Fibroblast of peridontal ligament (primary cell): ENCODE measurements around the gene TLE1.
"Not testable (repeated sequence)": the region's sequence is repeated elsewhere in the genome, so short reads cannot be mapped to it uniquely, and the experiment has no call there.

Experiments used
- DNase-seq: peaks from one replicate; pipeline ENCODE4 v3.0.0-alpha.2; 2010; ENCODE audit errors: extremely low read depth

TLE1 gene

DNA sequence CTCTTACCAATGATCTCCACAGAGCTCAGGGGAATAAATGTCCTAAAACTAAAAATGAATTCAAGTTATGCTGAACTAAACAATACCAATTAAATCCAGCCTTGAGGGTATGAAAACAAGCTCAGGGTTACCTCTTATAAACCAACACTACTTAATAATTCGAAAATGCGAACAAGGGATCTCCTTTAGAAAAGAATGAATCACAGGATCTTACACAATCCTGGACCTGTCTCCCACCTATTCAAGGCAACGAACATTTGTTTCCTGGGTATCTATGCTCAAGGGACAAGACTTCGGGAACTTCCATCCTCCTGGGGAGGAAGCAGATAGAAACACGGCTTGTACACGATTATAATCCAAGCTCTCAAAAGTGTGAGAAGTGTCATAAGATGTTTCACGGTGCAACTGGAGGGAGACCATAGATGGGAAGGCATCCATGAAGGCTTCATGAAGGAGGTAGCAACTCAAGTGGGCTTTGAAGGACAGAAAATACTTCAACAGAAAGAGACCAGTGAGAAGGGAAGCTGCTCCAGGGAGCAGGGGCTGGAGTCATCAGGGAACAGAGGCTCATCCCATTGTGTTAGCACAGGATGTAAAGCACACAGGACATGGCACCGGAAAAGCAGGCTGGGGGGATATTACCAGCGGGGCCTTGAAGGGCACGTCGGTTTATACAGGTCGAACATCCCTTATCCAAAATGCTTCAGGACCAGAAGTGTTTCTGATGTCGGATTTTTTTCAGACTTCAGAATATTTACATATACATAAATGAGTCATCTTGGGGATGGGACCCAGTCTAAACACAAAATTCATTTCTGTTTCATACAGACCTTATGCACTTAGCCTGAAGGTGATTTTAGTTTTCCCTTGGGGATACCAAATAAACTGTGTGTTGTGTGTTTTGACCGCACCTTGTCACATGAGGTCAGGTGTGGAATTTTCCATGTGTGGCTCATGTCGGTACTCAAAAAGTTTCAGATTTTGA is 87.4 kb downstream of the TLE1 start:
- DNase-seq = no peak

DNA sequence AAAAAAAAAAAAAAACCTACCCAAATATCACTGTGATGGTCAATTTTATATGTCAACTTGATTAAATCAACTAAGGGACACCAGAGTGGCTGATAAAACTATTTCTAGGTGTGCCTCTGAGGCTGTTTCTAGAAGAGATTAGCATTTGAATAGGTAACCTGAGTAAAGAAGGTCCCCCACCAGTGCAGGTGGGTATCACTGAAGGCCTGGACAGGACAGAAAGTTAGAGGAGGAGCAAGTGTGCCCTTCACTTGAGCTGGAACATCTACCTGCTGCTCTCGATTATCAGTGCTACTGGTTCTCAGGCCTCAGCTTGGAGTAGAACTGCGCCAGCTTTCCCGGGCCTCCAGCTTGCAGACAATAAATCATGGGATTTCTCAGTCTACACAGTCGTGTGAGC is 88.7 kb downstream of the TLE1 start:
- no peak for DNase-seq

DNA sequence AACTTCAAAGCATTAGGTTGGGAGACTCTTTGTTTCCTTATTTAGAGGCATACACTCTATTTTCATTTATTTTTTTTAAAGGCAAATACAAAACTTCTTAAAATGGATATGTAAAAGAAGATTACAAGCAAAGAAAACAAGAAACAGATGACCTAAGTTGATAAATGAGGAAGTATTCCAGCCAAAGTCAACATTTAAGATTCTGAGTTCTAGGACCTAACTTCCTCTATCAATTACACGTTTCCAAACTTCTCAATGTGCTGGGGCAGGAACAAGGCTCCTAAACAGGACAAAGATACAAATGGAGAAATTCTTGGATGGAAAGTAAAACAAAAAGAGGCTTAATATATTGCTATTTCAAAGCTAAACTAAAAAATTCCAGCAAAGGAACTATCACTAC is 89.5 kb downstream of the TLE1 start:
- DNase-seq = peak; percentile 64

DNA sequence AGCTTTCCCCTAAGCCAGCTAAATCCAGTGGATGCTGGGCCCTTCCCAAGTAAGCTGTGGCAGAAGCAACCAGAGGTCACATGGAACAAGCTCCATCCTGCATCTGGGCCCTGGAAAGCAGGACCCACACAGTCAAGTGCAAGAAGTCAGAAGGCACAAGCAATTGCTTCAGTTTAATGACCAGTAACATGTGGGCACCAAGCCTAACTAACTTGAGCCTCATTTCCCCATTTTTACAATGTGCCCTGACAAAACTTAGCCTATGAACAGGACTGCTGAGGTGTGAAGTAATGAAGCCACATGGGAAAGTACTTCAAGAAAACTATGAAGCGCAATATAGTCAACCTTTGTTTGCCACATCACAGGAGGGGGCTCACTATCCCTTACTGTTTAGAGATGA is 90.5 kb downstream of the TLE1 start:
- DNase-seq = no peak

DNA sequence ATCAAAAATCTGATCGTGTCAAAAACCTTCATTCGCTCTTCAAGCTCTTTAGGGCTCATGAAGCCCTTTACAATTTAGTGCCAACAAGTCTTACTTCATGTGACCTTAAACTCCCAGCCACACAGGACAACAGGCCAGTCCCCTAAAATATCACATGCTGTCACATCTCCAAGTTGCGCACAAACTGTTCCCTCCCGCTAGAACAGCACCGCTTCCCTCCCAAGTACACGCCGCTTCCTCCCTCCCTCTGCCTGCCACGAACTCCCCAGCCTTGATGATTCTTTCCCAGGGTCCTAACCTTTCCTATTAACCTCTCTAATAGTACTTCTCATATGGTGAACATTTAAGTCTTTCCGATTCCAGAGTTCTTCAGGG is 91.2 kb downstream of the TLE1 start:
- no peak for DNase-seq

DNA sequence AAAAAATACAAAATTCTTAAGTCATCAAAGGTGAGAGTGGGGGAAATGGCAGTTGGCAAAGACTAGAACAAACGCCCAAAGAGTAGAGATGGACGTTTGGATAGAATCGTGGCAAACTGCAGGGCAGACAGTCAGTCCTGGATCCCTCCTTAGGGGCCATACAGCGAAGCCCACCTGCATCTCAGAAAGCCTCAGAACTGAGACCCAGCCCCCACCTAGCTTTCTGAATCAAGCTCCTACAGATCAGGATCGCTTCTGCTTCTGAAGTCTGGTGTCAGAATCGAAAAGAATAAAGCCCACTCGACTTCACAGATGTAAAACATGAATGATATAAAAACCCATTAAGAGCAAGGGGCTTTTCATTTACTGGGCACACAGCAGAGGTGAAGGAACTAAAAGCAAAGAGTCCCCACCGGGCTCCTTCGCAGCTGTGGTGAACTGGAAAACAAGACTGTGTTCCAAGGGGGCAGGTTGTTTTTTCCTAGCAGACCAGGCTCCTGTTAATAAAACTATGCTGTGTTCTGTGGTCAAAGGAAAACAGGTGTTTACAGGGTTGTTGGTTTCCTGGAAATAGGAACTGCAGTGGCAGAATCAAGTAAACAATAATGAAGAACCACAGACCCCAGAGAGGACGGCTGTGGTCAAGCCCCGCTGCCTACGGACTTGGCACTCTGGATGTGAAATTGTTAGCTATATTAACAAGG is 91.8 kb downstream of the TLE1 start:
- no peak for DNase-seq

DNA sequence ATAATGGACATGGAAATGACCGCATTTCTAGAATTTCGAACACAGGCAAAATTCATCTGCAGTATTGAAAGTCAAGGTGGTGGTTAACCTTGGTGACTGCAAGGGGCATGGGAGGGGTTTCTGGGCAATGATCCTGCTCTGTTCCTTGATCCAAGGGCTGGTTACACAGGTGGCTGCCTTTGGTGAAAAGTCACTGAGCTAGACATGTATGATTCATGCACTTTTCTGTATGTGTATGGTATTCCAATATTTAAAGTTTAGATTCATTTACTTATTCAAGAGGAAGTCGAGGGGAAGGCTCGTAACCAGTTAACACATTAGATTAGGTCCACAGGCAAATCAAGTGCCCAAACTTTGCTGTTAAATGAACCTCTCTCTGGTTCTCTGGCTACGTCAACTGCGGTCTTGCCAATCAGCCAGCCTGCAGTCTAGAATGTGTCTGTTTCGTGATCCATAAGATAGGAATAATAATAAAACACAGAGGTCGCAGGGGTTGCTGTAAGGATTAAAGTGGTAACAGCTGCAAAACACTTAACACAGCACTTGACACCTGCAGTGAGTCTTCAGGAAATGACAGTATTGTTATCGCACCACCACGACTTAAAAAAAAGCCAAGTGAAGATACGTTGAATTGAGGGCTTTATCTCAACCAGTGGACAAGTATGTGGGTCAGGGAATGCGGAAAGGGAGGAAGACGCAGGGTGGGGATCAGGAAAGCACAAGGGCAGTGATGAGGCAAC is 92.5 kb downstream of the TLE1 start:
- no peak for DNase-seq

DNA sequence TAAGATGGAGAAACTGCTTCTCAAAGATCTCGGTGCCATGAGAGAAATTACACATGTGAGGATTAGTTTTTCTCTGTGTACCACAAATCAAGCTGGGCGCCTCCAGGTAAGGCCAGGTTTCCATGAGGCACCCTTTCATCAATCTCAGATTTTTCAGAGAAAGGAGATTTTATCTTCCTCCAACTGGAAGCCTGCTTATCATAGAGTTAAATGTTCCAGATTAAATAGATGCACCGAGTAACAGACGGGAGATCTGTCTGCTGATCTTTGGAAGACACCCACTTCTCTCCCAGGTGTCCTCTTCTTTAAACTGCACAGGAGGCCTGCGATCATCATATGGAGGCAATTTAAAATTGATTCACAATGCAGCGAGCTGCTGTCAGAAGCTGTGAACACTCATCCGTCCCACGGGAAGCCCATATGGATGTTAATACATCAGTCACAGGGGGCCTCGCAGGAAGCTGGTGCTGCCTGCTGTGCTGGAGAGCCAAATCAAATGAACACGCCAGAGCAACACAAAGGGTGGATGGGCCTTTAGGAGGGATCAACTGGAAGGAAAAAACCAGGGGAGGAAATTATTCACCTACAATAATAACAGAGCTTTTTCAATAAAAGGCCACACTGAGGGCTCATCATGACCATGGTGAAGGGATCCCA is 93.3 kb downstream of the TLE1 start:
- peak; percentile 40 for DNase-seq

DNA sequence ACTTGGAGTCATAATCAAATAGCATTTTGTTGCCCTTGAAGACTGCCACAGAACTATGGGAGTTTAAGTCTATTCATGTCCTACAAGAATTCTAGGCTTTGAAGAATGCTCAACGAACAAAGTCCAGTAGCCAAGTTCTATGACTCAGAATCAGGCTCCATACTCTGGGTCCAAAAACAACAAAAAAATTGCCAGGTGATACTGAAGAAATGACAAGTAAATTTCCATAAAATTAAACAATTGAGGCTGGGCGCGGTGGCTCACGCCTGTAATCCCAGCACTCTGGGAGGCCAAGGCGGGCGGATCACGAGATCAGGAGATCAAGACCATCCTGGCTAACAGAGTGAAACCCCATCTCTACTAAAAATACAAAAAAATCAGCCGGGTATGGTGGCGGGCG is 94.1 kb downstream of the TLE1 start:
- DNase-seq = not testable (repeated sequence)

DNA sequence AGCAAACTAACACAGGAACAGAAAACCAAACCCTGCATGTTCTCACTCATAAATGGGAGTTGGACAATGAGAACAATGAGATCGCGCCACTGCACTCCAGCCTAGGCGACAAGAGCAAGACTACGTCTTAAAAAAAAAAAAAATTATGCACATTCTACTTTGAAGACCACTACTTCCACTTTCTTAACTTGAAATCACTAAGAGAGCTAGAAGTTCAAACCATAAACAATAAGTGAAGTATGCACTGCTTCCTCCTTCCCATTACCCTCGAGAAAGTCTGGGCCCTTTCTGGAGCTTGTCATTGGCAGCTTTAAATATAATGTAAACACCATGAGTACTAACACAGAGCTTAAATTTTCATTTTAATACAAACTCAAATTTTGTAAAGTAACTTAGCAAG is 94.9 kb downstream of the TLE1 start:
- DNase-seq = no peak

DNA sequence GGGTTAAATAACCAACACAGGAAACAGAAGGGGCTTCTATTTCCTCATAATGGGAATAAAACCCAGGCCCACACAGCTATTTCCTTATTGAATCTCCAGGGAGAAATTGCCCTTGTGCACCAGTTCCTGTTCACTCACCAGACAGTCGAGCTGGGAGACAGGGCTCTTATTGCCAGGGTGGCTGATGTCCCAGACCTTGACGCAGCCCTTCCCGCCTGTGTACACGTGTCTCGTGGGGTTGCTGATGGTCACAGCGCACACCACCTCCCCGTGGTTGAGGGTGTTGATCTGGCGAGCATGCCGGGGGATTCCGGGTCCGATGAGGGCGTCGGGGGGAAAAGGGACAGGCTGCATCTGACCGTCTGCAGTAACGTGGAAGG is 96.5 kb downstream of the TLE1 start:
- DNase-seq = no peak

DNA sequence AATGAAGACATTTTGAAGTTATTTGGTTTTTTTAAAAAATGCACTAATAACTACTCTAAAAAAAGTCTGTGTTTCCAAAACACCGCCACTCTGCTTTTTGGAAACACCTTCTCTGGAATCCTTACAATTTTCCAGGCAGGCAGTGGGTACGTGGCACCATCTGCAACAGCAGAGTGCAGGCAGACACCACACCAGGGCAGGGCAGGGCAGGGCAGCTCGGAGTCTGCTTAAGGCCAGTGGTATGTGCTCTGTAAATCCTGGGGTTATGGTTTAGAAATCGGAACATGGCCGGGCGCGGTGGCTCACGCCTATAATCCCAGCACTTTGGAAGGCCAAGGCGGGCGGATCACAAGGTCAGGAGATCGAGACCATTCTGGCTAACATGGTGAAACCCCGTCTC is 97.6 kb downstream of the TLE1 start:
- DNase-seq = no peak

DNA sequence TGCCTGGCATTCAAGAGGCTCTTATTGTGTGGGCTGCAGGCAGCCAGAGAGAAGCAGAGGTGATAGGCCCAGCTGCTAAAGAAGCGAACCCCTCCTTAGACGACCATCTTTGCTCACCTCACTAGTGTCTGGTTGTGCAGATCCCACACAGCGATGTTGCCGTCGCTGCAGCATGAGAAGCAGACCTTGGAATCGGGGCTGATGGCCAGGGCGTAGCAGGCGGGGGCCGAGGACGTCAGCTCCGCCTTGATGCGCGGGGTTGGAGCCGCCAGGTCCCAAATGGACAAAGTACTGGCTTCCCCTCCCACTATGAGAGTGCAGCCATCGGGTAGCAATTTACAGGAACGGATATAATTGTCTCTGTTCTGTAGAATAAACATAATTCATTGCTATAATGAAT is 98.7 kb downstream of the TLE1 start:
- DNase-seq = no peak

DNA sequence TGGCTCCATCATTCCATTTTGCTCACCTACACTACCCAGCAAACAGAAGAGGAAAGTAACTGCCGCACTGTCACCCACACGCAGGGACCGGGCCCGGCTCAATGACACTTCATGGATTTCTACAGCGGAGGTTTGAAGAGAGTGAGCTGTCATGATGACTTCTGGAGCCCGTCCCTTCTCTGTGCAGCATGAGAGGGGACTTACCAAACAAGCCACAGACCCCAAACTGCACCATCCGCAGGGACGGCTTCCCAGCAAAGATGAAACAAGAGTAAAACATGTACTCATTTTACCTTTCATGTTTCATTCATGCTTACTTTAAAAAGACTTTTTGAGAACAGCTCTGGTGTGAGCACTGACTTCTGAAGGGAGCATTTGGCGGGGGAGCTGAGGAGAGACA is 99.5 kb downstream of the TLE1 start:
- no peak for DNase-seq

DNA sequence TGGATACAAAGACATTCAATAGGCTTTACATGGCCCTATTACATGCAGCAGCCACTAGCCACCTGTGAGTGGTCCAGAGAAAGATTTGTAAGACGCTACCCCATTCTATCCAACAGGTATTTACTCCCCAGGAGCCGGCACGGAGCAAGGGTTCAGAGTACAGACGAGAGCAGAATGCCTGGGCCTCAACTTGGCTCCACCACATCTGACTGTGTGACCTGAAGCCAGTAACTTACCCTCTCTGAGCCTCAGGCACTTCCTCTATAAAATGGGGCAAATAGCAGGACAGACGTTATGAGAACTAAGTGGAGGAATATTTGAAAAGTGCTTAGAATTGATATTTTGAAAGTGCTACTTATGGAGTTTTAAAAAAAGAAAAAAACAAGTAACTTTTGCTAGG is 100.0 kb downstream of the TLE1 start:
- DNase-seq = no peak

DNA sequence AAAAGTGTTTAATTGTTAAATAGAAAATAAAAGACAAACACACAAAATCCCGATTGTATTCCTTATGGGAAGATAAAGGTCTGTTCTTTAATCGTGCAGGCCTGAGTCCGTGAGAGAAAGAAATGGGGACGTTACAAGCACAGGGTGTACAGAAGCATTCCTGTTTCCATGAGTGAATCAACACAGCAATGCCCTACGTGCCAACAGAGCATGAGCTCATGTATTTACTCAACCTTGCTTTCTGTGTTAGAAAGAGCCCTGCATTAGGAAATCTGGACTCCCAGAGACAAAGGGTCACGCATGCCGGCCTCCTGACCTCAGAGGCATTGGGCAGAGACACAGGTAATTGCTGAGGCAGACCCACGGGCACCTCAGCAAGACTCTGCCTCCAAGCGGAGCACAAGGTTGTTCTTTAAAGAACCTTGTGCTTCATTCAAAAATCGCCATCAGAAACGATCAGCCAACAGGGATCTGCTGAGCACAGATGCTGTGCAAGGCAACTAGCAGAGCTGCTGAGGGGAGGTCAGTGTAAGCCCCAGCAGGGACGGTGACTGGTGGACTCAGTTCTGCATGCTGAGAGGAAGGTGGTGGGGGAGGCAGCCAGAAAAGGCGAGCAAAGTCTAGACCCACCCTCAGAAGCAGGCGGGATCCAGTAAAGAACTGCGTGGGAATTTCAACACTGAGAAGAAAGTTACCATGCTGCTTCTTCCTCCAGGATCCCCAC is 101.0 kb downstream of the TLE1 start:
- DNase-seq = peak; percentile 66

DNA sequence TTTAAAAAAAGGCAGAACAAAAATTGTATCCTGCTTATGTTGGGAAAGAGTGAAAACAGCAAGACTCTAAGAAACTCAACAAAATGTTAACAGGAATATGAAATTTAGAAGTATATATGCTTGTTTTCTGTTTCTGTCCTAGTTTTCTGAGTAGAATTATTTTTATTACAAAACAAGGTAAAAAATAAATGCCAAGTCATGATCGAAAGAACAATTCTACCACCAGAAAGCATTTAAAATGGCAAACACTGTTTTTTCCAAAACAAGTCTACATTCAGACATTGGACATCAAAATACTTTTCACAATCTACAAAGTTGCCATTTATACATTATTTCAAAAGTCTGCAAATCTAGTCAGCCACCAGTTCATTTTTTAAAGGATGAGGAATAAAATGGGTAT is 102.6 kb downstream of the TLE1 start:
- DNase-seq = no peak

DNA sequence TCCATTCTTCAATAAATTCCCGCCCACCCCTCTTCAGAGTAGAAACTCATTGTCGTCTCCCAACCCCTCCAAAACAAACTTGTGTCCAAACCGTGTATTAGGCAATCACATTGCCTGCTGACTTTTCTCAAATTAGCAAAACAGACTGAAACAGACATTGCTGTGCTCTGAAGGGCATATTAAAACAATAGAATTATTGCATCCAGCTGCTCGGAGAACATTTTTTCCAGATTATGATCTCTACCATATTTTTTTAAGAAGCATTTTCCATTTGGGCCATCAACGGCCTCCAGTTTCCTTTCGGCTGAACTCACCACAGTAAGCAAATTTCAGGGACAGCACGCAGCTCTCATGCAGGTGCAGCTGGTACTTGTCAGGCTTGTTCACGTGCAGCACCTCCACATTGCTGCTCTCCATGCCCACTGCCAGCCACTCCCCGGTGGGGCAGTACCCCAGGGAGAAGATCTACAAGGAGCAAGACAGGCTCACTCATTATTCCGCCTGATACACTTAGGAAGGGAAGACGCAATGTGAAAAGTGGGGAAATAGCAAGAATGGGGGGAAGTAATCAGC is 104.1 kb downstream of the TLE1 start:
- no peak for DNase-seq

DNA sequence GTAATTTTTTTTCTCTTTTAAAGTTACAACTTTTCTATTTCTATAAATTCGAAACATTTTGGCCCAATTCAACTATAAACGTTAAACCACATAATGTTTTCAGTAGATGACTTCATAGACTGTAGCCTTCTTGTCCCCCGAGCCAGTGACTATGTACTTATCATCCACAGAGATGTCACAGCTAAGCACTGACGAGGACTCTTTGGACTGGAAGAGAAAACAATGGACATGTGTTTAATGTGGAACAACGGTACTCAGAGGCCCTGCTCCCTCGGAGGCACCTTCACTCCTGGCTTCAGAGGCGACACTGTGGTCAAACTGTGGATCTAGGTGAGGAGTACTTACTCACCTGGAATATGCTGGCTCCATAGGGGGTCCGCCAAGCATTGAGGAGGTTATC is 105.2 kb downstream of the TLE1 start:
- no peak for DNase-seq

DNA sequence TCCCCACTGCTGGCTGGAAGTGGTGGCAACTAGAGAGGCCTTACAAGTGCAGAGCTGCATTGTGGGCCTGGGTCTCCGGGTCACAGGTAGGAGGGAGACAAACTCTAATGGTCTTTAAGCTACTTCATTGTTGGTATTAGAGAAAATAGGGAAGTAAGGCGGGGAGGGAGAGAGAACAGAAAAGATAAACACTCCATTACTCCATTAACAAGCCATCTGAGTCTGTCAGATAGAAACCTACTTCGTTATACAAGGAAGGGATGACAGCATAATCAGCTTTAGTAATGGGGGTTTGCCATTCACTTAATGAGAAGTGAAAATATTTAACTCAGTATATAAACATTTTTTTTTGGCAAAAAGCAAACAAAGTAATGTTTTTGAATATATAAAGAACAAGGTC is 107.4 kb downstream of the TLE1 start:
- DNase-seq = no peak

DNA sequence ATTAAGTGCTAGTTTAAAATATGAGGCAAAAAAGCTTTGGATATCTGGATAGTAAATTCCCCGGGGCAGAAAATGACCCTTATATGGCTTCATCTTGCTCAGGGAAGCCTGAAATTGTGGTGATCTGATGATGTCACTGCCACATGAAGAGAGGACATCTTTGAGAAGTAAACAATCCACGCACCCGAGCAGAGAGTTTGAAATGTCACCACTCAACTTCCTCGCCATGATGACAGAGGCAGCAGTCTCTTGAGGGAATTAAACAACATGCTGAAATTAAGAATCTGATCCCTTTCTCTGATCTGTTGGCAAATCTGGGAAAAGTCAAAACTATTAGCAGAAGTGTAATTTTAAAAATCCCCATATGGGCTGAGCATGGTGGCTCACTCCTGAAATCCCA is 110.0 kb downstream of the TLE1 start:
- no peak for DNase-seq
